LoVo (cell line): ENCODE results near the gene VSIR.

Source experiments
- DNase-seq: peaks from one replicate; pipeline ENCODE4 v3.0.0-alpha.2; 2016; ENCODE audit warnings: low spot score

VSIR gene

GRCh38 chr10:71782221-71782916 lies 9.0 kb upstream of the VSIR start:
- no peak for DNase-seq

- DNase-seq: no peak
Observed at GRCh38 chr10:71780719-71781118, 7.4 kb upstream of the VSIR start.

- DNase-seq: no peak
Observed at GRCh38 chr10:71780156-71780555, 6.8 kb upstream of the VSIR start.

- no peak for DNase-seq
Observed at GRCh38 chr10:71779641-71780040, 6.3 kb upstream of the VSIR start.

DNA sequence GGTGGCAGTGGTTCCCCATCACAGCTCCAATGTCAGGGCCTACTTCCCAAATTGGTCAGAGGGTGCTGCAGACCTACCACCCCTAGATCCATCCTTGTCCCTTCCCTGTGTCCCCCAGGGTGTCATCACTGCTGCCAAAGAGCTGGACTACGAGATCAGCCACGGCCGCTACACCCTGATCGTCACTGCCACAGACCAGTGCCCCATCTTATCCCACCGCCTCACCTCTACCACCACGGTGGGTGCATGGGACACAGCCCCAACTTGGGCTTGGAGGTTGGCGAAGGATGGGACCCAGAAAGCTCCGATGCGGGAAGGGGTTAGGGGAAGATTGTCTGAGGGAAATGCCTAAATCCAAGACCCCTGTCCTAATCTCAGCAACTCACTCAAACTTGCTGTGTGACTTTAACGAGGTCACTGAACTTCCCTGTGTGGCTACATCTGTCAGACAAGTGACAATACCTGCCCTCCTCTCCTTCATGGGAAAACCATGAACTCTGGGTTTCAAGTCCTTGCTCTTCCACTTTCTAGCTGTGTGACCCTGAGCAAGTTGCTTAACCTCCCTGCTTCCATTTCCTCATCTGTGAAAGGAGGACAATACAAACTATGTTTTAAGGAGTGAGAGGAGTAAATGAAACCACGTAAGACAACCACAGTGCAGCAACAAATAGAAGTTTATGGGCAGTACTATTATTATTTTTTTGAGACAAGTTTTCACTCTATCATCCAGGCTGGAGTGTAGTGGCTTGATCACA lies 4.9 kb upstream of the VSIR start:
- DNase-seq: no peak

DNA sequence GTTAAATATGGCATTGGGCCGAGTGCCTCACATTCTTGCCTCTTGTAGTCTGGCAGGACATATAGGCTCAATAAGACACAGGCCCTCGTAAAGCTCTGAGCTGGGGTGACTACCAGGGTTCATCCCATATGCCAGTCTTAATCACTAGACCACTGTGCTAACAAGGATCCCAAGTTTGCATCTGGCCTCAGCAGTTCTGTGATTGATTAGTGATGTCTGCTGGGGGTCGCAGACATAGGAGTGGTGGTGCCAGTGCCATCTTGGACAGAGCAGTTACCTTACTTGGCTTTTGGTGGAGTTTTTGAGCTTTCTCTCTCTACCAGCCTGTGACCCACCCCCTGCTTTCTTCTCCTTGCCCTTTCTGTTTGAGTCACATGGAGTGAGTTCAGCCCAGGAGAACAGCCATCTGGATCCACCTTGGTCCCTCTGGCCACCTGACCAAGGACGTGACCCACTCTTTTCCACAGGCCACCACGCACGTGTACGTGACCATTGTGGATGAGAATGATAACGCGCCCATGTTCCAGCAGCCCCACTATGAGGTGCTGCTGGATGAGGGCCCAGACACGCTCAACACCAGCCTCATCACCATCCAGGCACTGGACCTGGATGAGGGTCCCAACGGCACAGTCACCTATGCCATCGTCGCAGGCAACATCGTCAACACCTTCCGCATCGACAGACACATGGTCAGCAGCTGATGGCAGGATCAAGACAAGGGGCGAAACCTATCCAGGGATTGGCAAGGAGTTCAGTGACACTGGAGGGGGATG lies 4.1 kb upstream of the VSIR start:
- DNase-seq: no peak

- DNase-seq: no peak
Observed at GRCh38 chr10:71776481-71776925, 3.2 kb upstream of the VSIR start.

DNA sequence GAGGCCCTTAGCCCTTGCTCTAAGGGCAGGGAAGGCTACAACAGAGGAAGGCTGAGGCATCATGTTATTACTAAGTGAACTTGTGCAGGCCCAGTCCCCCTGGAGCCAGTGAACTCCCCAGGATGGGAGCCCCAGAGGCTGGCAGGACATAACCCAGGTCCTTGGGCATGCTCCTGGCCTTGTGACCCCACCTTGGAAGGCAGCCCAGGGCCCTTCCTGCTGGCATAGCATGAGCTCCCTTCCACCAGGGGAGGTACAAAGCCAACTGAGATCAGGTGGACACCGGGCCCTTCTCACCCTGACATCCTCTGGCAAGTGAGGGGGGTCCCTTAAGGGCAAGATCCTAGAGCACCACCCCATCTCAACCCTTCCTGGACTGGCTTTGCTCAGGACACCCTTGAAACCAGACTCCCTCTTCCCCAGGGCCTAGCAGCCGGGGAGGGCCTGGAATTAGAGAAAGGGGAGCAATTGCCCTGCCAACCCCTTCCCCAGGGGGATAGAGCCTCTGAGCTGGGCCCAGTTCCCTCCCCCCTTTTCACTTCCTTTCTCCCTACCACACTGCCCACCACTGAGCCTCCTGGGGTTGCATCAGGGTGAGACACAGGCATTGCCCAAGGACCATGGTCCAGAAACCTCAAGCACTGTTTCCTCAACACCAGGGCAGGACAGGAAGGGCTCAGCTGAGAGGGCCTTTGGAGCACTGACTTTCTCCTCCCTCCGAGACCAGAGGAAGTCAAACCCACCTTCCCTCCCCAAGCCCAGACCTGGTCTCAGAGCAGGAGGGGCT lies 1.8 kb upstream of the VSIR start:
- DNase-seq: no peak

- DNase-seq: no peak
Observed at GRCh38 chr10:71772832-71773220, 494 bp downstream of the VSIR start.

DNA sequence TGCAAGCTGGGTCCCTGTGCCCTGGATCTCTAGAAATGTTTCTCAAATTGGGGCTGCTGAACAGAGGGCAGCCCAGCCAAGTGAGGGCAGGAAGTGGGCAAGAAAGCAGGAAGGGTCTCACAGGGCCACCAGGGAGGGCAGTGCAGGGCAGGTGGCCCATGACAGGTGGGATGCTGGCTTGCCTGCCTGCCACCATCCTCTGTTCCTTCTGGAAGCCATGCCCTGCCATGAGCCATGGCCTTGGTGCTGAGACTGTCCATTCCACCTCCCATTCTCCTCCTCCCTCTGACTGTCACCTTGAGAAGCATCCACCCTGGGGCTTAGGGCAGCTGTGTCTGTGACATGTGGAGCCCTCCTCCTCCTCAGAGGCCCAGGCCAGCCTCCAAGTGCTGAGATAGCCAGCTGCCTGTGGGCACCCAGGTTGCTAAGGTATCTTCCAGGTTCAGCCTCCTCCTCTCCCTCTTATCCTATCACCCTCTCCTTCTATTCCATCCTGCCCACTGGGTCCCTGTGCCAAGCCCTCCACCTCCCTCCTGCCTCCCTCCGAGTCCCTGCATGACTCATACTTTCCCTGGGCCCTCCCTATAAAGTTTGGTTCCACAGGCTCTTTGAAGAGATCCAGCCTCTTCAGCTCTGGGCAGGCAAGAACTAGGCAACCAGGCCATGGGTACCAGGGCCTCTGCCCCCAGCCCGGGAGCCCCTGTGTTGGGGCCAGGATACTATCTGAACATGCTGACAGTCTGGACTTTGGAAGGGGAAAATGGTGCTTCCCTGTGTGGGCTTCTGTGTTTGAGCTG lies 1.3 kb downstream of the VSIR start:
- peak; percentile 64 for DNase-seq

GRCh38 chr10:71771204-71771603 lies 2.1 kb downstream of the VSIR start:
- no peak for DNase-seq

GRCh38 chr10:71770789-71771188 lies 2.5 kb downstream of the VSIR start:
- no peak for DNase-seq

DNA sequence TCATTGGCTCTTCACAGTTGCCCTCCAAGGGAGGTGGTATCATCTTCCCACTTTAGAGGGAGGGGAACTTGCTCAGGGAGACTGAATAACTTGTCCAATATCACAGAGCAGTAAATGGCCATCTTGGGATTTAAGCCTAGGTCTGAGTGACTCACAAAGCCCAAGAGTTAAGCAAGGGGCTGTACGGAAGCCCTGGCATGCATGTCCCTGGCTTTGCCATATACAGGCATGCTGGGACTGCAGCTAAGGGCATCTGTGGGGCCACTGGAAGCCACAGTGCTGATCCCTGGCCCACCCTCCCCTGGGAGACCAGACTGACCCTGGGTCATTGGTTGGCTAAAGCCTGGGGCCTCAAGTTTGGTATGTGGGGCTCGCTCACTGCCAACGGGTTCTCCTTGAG lies 3.1 kb downstream of the VSIR start:
- DNase-seq: no peak

- no peak for DNase-seq
Observed at GRCh38 chr10:71769279-71769823, 4.0 kb downstream of the VSIR start.

- peak; percentile 23 for DNase-seq
Observed at GRCh38 chr10:71767420-71768035, 5.8 kb downstream of the VSIR start.

- DNase-seq: peak; percentile 89
Observed at GRCh38 chr10:71766717-71767419, 6.5 kb downstream of the VSIR start.

DNA sequence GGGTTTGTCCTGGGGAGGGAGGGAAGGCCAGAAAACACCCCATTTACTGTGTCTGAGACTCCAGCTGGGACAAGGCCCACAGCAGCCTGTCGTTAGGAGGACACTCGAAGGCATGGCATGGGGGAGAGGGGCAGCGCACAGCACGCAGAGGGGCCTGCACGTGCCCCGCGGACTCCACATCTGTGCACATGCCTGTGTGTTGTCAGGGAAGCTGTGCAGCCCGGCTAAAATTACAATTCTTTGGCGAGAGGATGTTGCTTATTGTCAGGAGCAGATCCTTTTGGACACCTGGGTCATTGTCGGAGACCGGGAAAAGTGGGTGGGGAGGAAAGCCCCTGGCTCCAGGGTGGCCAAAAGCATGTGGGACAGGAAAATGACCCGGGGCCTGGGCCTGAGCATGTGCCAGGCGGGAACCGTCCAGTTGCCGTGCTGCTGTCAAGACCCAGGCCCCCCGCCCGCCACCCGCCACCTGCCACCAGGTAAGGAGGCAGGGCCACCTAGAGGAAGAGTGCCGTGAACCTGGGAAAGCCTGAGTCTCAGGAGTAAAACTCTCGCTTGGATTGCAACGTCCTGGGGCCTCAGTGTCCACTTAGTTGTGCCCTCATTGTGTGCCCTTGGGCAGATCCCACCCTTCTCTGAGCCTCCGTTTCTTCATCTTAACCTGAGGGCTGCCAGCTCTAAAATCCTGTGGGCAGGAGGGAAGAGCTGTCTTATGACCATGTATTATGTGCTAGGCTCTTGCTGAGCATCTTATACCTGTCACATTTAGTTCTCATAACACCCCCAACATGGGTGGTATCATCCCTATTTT lies 7.2 kb downstream of the VSIR start:
- DNase-seq: no peak

- DNase-seq: no peak
Observed at GRCh38 chr10:71765176-71765904, 8.0 kb downstream of the VSIR start.
